CD14-positive monocyte (primary cell): ENCODE results near the gene SRSF2. TPM values are rescaled to one million over a fixed set of nuclear protein-coding genes. Genes with fewer than 3 reads are reported as not detected.
A peak's percentile ranks its signal among the peaks of the same experiment; 100 is the strongest.

ENCODE experiments used
- DNase-seq, 3 donors: peaks; one replicate each; pipeline ENCODE4 v3.0.0-alpha.2; 2011 to 2022
- H2AFZ ChIP-seq: 2 replicates; pipeline ENCODE4 v1.6.0; 2012; ENCODE audit warnings: mild to moderate bottlenecking, low read depth, low read length, inconsistent platforms; ENCODE audit not compliant: insufficient read depth, poor library complexity, severe bottlenecking
- H3K27ac ChIP-seq, 2 donors: 1 replicate in 1 of 2; 2 replicates in 1 of 2; pipeline ENCODE4 v1.5.1; 2012 to 2013; ENCODE audit warnings: low read length in 2 of 2, control low read depth in 1 of 2, inconsistent platforms in 1 of 2, low read depth in 1 of 2, mild to moderate bottlenecking in 1 of 2
- H3K27me3 ChIP-seq, 2 donors: one replicate each; pipeline versions ENCODE4 v1.6.0 to v1.6.1; 2011 to 2013; ENCODE audit warnings: low read length in 2 of 2; ENCODE audit not compliant: control insufficient read depth in 2 of 2, insufficient read depth in 2 of 2
- H3K36me3 ChIP-seq, 2 donors: replicated peaks in 1 of 2; 1 replicate in 1 of 2; 2 replicates in 1 of 2; pipeline versions ENCODE4 v1.5.1 to v1.6.1; 2012 to 2013; ENCODE audit warnings: low read length in 2 of 2, control low read depth in 1 of 2, inconsistent platforms in 1 of 2, mild to moderate bottlenecking in 1 of 2; ENCODE audit not compliant: insufficient read depth in 2 of 2, control insufficient read depth in 1 of 2
- H3K4me1 ChIP-seq, 2 donors: 1 replicate in 1 of 2; 2 replicates in 1 of 2; pipeline versions ENCODE4 v1.5.1 to v1.6.1; 2012 to 2013; ENCODE audit warnings: low read length in 2 of 2, control low read depth in 1 of 2, inconsistent platforms in 1 of 2, mild to moderate bottlenecking in 1 of 2, moderate library complexity in 1 of 2; ENCODE audit not compliant: insufficient read depth in 2 of 2, control insufficient read depth in 1 of 2
- H3K4me2 ChIP-seq: replicated peaks from 2 replicates; pipeline ENCODE3; 2012; ENCODE audit warnings: low read length, moderate library complexity, mild to moderate bottlenecking; ENCODE audit not compliant: poor library complexity, severe bottlenecking; ENCODE audit errors: extremely low read depth
- H3K4me3 ChIP-seq, 3 experiments: fragments of 200-600 bp in 1 of 3; sonication (generic) in 1 of 3; replicated peaks in 1 of 3; 1 replicate in 2 of 3; 2 replicates in 1 of 3; pipeline ENCODE4 v1.5.1; 2011 to 2013; ENCODE audit warnings: low read length in 3 of 3, mild to moderate bottlenecking in 3 of 3, control low read depth in 2 of 3, low read depth in 2 of 3, inconsistent platforms in 1 of 3, moderate library complexity in 1 of 3
- H3K79me2 ChIP-seq: 2 replicates; pipeline ENCODE4 v1.6.0; 2012; ENCODE audit warnings: mild to moderate bottlenecking, control low read depth, inconsistent platforms, low read length, moderate library complexity; ENCODE audit not compliant: insufficient read depth
- H3K9ac ChIP-seq: 2 replicates; pipeline ENCODE4 v1.6.0; 2017; ENCODE audit warnings: low read length, mild to moderate bottlenecking; ENCODE audit not compliant: insufficient read depth, poor library complexity, severe bottlenecking
- H3K9me3 ChIP-seq, 2 donors: replicated peaks in 1 of 2; 1 replicate in 1 of 2; 2 replicates in 1 of 2; pipeline versions ENCODE4 v1.5.1 to v1.6.1; 2012 to 2013; ENCODE audit warnings: low read length in 2 of 2, control low read depth in 1 of 2; ENCODE audit not compliant: control insufficient read depth in 1 of 2, insufficient read depth in 1 of 2
- H4K20me1 ChIP-seq: 2 replicates; pipeline ENCODE4 v1.6.0; 2012; ENCODE audit warnings: mild to moderate bottlenecking, low read length, control low read depth, moderate library complexity; ENCODE audit not compliant: insufficient read depth
- H3K27ac Mint-ChIP-seq, 7 donors: one replicate each; pipeline ENCODE4 v1.8.0; 2020; ENCODE audit warnings: mild to moderate bottlenecking in 7 of 7, mixed read lengths in 7 of 7, moderate library complexity in 6 of 7, inconsistent platforms in 2 of 7
- H3K27me3 Mint-ChIP-seq, 3 donors: one replicate each; pipeline ENCODE4 v1.8.0; 2021 to 2022; ENCODE audit warnings: low read depth in 3 of 3, mild to moderate bottlenecking in 3 of 3, mixed read lengths in 3 of 3, moderate library complexity in 3 of 3, inconsistent platforms in 1 of 3
- H3K36me3 Mint-ChIP-seq, 2 donors: one replicate each; pipeline ENCODE4 v1.8.0; 2020; ENCODE audit warnings: mixed read lengths in 2 of 2, inconsistent platforms in 1 of 2, mild to moderate bottlenecking in 1 of 2
- H3K4me1 Mint-ChIP-seq: one replicate; pipeline ENCODE4 v1.8.0; 2020; ENCODE audit warnings: mild to moderate bottlenecking, mixed read lengths
- H3K4me3 Mint-ChIP-seq, 2 donors: one replicate each; pipeline ENCODE4 v1.8.0; 2020; ENCODE audit warnings: mild to moderate bottlenecking in 2 of 2, mixed read lengths in 2 of 2, moderate library complexity in 1 of 2
- H3K9me3 Mint-ChIP-seq, 7 donors: one replicate each; pipeline ENCODE4 v1.8.0; 2020 to 2022; ENCODE audit warnings: mixed read lengths in 7 of 7, mild to moderate bottlenecking in 6 of 7, moderate library complexity in 6 of 7, inconsistent platforms in 2 of 7
- CTCF ChIP-seq: fragments of 200-600 bp; IDR thresholded peaks from one replicate; pipeline ENCODE4 v1.8.0; 2022; ENCODE audit warnings: antibody characterized with exemption, mild to moderate bottlenecking
- WGBS: methylation state at CpG from one replicate; pipeline ENCODE4 v1.1.5; 2013; ENCODE audit warnings: missing lambda C conversion rate; ENCODE audit not compliant: insufficient coverage; 5-methylcytosine and 5-hydroxymethylcytosine counted together
- intact Hi-C, 2 donors: fragments of 100-400 bp; cut with micrococcal nuclease; formaldehyde crosslinking; loops; one replicate each; pipeline versions ENCODE4 v1.15.0 to v1.15.1; 2023
- polyA plus RNA-seq, 3 donors: library from polyadenylated mRNA; depleted of rRNA in 1 of 3; unstranded in 2 of 3; stranded (reverse) in 1 of 3; fragments of 300-500 nt in 2 of 3; fragments of >200 nt in 1 of 3; fragmentation: Illumina TruSeq in 2 of 3; gene quantifications; 1 replicate in 2 of 3; 2 replicates in 1 of 3; pipeline ENCODE4 v1.2.3, GENCODE V29; 2012 to 2021

SRSF2 gene
- polyA plus RNA-seq, 3 donors: 124 to 386 (median 125) TPM

GRCh38 chr17:76726776-76727718, 10.1 kb downstream of the SRSF2 start, which contains the start of gene METTL23:
Gene METTL23 (plus strand): TSS chr17:76726839. CDS start chr17:76729711, 2,872 bp downstream.
- peak within 1 kb of the TSS; percentile 98 for H3K9ac ChIP-seq
- peaks cover 31 to 32% of the 10 kb centered on the region in 2 donors for H3K4me1 ChIP-seq
- under 1% methylated on average over 57 of the region's 71 CpGs for WGBS
- Mint-ChIP-seq H3K9me3 (peaks cover 0 to 2% (median 0%) of the 10 kb centered on the region in 7 donors), H3K4me1 (peaks cover 40% of the 10 kb centered on the region), H3K36me3 (peaks cover 40 to 61% of the 10 kb centered on the region in 2 donors), H3K27ac (peak within 1 kb of the TSS; percentile 94 to 98 (median 97)), H3K27me3 (peaks cover 0 to 2% (median 0%) of the 10 kb centered on the region in 3 donors), H3K4me3 (peak within 1 kb of the TSS; percentile 92 to 95)
- H4K20me1 ChIP-seq: peaks cover 62% of the 10 kb centered on the region
- H3K27ac ChIP-seq: peak within 1 kb of the TSS; percentile 98
- H3K9me3 ChIP-seq: no peaks in the 10 kb centered on the region
- H3K36me3 ChIP-seq: peaks cover 31 to 53% of the 10 kb centered on the region in 2 donors
- DNase-seq: peak; percentile 69 to 77 (median 74)
- TF ChIP-seq CTCF: peak; percentile 93
- intact Hi-C loops: loop anchor here (1.0 to 10.0 kb wide), 4 partner anchors 8 to 55 kb away; partner anchors contain the start of gene SRSF2 (in 1 of the 2)
- H3K4me3 ChIP-seq: peak within 1 kb of the TSS; percentile 91 to 97 (median 92)
- peak within 1 kb of the TSS; percentile 59 for H2AFZ ChIP-seq
- peaks cover 87% of the 10 kb centered on the region for H3K79me2 ChIP-seq
- H3K4me2 ChIP-seq: peak within 1 kb of the TSS; percentile 86
- H3K27me3 ChIP-seq: no peaks in the 10 kb centered on the region

DNA sequence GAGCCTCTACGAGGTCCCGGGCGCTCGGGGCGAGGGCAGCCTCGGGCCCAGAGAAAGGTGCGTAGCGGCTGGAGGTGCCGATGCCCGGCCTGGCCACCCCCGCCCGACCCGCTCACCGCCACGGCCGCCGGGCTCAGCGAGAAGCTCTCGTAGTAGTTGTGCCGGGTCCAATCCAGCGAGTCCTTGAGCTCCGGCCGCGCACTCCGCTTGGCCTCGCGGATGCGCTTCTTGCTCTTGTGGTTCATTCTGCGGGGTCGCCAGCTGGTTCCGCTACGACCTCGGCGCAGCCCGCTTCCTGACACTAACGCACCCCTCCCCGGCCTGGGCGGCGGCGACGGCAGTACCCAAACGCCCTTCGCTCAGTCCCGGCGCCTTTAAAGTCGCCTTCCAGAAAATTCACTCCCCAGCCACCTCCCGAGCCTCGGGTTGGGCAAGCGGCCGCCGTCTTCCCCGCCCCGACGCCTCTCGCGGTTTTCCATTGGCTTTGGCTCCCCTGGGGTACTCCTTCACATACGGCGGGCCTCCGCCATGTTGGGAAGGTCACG, 10.8 kb downstream of the SRSF2 start, which contains the start of gene JMJD6:
Gene JMJD6 (minus strand): TSS at position 376 of the 545 bp plus-strand sequence. CDS start 131 bp downstream, at position 245.
- H3K36me3 ChIP-seq: peaks cover 32 to 53% of the 10 kb centered on the region in 2 donors
- peaks cover 0 to 2% (median 0%) of the 10 kb centered on the region in 7 donors for H3K9me3 Mint-ChIP-seq
- peak within 1 kb of the TSS; percentile 94 to 98 (median 97) for H3K27ac Mint-ChIP-seq
- H3K4me3 Mint-ChIP-seq: peak within 1 kb of the TSS; percentile 92 to 95
- under 1% methylated on average over 54 of the region's 60 CpGs for WGBS
- H3K9ac ChIP-seq: peak within 1 kb of the TSS; percentile 98
- peak within 1 kb of the TSS; percentile 86 for H3K4me2 ChIP-seq
- H2AFZ ChIP-seq: peak within 1 kb of the TSS; percentile 59
- H3K27me3 Mint-ChIP-seq: peaks cover 0 to 2% (median 0%) of the 10 kb centered on the region in 3 donors
- no peak for TF ChIP-seq CTCF
- H3K27me3 ChIP-seq: no peaks in the 10 kb centered on the region
- peaks cover 28 to 32% of the 10 kb centered on the region in 2 donors for H3K4me1 ChIP-seq
- H3K4me3 ChIP-seq: peak within 1 kb of the TSS; percentile 91 to 97 (median 92)
- intact Hi-C loops: loop anchor here (1.0 to 10.0 kb wide), 3 partner anchors 11 to 54 kb away; partner anchors contain the start of gene SRSF2 (in 1 of the 2)
- peak within 1 kb of the TSS; percentile 98 for H3K27ac ChIP-seq
- H3K79me2 ChIP-seq: peaks cover 87% of the 10 kb centered on the region
- peaks cover 64% of the 10 kb centered on the region for H4K20me1 ChIP-seq
- DNase-seq: peak; percentile 91 to 97 (median 94)
- no peaks in the 10 kb centered on the region for H3K9me3 ChIP-seq
- H3K36me3 Mint-ChIP-seq: peaks cover 42 to 62% of the 10 kb centered on the region in 2 donors
- peaks cover 37% of the 10 kb centered on the region for H3K4me1 Mint-ChIP-seq
